GM19324 (cell line): ENCODE measurements around the gene SUMF2.
"Not testable (repeated sequence)": the region's sequence is repeated elsewhere in the genome, so short reads cannot be mapped to it uniquely, and the experiment has no call there.

Experiments used
- ATAC-seq: cut with Tn5 transposase; IDR thresholded peaks from one replicate; pipeline ENCODE4 v1.9.1; 2021; ENCODE audit warnings: mild to moderate bottlenecking, moderate library complexity; ENCODE audit not compliant: unreplicated experiment, low FRiP score

SUMF2 gene

DNA sequence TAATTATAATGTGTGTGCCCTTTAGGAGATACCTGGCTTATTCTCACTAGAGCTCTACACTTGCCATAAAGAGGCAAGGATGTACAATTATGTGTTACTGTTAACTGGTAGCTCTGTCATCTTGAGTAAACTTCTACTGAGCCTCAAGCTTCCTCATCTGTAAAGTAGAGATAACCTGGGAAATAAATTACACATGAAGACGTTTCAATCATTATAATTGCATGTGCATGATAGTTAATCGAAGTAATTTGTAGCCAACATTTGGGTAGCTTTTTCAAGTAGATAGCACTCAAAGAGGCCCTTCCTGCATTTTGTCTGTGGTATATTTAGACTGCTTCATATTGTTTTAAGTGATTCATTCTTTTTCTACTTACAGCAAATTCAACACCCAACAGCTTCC is 10.1 kb upstream of the SUMF2 start:
- no peak for ATAC-seq

DNA sequence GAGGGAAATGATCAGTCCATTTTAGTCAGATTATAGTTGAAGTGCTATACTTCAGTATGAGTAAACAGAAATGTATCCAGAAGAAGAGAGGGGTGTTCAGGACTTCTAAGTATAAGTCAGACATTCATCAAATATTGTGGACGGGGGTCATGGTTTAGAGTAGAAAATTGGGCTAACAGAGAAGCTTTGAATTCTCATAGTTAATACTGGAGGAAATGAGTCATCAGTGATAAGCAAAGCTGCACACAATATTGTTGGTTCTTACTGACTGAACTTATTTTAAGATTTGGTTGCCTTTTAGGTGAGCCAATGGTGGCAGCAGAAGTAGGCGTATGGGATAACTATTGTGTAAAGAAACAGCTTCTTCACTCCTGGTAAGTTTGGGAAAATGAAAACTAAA is 1.7 kb upstream of the SUMF2 start:
- no peak for ATAC-seq

DNA sequence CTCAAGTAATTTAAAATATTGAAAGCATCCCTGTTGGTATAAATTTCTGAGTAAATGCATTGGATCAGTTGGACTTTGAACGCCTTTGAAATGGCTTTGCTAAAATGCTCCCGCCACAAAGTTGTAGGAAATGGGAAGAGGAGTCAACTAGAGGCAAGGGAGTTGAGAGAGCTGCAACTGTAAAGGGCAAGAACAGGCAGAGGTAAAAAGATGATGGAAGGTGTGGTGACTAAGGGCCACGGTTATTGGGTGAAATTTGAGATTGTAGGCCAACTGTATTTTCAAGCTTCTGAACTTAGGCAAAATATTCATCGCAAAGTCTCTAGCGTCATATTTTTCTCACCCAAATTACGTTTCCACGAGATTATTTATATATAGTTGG is 595 bp upstream of the SUMF2 start:
- no peak for ATAC-seq

DNA sequence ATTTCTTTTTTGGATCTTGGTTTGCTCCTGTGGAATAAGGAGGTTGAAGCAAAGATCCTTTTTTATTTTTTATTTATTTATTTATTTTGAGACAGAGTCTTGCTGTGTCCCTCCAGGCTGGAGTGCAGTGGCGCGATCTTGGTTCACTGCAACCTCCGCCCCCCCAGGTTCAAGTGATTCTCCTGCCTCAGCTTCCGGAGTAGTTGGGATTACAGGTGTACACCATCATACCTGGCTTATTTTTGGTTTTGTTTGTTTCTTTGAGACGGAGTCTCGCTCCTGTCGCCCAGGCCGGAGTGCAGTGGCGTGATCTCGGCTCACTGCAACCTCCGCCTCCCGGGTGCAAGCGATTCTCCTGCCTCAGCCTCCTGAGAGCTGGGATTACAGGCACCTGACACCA is 2.3 kb downstream of the SUMF2 start:
- ATAC-seq: not testable (repeated sequence)

DNA sequence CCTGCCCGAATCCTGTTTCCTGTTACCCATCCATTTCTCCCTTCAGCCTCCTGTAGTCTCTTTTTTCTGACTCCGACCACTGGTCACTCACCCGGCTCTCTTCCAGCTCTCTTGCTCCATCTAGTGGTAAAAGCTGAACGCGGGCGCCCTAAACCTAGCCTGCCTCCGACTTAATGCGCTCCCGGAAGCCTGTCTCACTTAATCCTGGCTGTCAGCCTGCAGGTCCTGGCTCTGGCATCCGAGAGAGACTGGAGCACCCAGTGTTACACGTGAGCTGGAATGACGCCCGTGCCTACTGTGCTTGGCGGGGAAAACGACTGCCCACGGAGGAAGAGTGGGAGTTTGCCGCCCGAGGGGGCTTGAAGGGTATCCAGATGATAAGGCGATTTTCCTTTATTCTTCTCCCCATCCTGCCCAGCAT is 10.3 kb downstream of the SUMF2 start:
- ATAC-seq: peak; percentile 85

DNA sequence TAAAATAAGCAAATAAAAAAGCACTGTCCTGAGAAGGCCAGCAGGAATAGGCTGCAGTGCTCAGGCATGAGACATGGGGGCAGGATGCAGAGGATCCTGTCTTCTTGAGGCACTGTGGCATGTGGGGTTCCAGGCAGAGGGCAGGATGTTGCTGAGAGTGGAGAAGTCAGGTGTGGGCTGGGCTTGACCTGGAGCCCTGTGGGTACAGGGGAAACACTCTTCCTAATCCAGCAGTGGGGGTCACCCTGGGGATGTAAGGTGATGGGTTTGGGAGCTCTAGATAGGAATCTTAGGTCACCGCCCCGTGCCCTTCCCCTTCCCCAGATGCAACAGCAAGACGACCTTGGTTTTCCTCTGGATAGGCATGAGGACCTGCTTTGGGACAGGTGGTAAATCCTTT is 13.6 kb downstream of the SUMF2 start:
- ATAC-seq: no peak

DNA sequence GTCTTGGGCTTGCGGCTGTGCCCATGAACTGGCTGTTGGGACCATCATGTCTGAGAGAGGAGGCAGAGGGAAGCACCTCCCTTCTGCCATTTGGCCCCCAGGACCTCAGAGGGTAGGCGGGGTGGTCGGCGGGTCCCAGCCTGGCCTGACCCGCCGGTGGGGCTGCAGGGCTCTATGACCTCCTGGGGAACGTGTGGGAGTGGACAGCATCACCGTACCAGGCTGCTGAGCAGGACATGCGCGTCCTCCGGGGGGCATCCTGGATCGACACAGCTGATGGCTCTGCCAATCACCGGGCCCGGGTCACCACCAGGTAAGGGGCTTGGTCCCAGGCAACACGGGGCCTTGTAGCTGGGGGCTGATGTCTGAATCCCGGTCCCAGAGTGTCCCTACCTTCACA is 14.1 kb downstream of the SUMF2 start:
- ATAC-seq: no peak

DNA sequence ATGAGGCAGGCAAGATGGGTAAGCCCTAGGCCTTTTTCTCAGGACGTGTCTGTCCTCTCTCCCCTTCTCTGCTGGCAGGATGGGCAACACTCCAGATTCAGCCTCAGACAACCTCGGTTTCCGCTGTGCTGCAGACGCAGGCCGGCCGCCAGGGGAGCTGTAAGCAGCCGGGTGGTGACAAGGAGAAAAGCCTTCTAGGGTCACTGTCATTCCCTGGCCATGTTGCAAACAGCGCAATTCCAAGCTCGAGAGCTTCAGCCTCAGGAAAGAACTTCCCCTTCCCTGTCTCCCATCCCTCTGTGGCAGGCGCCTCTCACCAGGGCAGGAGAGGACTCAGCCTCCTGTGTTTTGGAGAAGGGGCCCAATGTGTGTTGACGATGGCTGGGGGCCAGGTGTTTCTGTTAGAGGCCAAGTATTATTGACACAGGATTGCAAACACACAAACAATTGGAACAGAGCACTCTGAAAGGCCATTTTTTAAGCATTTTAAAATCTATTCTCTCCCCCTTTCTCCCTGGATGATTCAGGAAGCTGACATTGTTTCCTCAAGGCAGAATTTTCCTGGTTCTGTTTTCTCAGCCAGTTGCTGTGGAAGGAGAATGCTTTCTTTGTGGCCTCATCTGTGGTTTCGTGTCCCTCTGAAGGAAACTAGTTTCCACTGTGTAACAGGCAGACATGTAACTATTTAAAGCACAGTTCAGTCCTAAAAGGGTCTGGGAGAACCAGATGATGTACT is 15.5 kb downstream of the SUMF2 start:
- ATAC-seq: no peak

DNA sequence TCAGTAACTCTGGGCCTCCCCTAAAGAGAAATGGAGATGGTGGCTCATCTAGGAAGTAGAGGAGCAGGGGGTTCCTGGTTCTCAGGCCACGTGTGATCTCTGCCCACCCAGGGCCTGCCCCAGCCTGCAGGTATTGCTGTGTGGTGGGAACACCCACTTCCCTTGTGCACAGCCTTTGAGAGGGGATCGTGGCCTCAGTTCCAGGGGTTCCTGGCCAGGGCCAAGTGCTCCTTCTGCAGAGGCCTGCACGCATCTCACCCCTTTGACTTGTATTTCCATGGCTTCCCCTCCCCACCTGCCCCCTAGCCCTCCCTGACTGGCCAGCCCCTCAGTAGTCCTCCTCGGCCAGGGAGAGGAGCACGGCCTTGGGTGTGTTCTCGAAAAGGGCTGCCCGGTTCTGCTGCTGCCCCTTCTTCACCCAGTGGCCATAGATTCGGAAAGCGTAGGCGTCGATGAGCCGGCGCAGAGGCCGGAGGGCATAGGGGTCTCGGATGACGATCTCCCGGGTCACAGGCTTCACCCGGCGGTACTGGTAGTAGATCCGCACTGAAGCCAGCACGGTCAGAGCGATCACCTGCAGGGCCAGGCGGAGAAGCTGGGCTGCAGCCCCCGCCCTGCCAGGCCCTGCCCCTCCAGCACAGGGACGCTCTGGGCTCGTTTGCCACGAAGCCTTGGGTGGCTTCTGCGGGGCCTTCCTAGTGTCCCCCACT is 16.8 kb downstream of the SUMF2 start:
- ATAC-seq: not testable (repeated sequence)

DNA sequence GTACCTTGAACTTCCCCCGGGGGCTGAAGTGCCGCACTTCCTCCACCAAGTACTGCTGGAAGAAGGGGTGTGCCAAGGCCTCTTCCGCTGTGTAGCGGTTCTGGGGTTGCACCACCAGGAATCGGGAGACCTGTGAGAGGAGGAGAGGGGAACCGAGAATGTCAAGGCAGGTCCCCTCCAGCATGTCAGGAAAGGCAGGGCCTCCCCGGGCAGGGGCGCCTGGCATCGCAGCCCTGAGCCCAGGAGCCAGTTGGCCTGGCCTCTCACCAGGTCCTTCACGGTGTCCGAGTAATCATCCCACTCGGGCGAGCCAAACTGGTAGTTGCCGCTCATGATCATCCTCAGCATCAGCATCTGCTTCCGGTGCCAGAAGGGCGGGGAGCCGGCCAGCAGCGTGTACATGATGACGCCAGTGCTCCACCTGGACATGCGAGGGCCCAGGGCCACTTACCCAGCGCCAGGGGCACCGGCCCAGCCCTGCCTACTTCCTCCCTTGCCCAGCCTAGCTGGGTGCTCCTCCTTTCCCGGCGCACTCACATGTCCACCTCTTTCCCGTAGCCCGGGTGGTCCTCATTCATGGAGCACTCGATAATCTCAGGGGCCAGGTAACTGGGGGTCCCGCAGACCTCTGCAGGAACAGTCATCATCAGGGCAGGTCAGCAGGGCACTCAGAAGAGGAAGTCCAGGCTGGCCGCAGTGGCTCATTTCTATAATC is 17.7 kb downstream of the SUMF2 start:
- no peak for ATAC-seq

DNA sequence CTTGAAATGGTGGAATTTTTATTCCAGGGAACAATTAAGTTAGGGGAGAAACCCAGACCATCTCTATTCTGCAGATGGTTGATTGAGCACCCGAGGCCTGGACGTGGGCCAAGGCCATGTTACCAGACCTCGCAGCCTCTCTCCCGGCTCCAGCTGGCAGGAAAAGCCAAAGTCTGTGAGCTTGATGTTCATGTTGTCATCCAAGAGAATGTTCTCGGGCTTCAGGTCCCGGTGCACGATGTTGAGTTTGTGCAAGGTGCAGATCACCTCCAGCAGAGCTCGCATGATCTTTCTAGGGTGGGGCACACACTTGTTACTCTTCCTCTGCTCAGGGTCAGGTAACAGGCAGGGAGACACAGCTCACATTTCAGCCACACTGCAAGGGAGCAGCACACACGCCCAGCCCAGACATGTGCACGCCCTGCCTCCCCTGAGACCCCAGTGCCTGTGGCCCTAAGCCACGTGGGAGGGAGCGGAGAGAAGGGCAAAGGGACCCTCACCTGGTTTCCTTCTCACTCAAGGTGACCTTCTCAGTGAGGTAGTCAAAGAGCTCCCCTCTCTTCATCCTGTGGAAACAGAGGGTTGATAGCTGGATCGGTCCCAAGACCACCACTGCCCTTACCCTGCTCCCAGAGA is 19.2 kb downstream of the SUMF2 start:
- no peak for ATAC-seq

DNA sequence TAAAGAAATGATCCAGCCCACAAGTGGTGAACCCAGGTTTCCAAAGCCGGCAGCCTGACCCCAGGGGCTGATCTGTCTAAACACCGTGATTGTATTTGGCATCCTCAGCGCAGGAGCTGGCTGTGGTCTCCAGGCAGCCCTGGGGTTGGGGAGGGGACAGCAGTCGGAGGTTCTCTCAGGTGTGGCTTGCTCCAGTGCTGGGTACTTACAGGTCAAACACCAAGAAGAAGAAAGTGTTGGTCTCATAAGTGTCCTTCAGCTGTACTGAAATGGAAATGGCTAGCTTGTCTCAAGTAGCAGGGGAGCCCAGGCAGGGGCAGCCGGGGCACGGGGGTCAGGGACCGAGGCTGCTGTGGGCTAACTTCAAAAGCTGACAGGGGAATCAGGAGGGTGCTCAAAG is 22.7 kb downstream of the SUMF2 start:
- no peak for ATAC-seq

DNA sequence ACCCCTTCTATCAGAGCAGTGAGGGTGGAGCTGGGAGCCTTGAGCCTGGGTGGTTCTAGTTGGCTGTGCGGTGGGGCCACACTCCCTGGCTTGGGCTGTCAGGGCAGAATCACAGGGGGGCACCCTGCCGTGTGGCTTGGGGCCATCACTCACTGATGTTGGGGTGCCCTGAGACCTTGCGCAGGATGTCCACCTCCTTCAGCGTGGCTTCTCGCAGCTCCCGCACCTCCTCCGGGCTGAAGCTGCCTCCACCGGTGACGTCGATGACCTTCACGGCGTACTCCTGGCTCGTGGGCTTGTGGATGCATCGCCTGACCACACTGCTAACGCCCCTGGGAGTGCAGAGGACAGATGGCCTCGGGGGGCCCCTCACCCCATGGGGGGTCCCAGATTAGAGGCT is 23.4 kb downstream of the SUMF2 start:
- no peak for ATAC-seq

DNA sequence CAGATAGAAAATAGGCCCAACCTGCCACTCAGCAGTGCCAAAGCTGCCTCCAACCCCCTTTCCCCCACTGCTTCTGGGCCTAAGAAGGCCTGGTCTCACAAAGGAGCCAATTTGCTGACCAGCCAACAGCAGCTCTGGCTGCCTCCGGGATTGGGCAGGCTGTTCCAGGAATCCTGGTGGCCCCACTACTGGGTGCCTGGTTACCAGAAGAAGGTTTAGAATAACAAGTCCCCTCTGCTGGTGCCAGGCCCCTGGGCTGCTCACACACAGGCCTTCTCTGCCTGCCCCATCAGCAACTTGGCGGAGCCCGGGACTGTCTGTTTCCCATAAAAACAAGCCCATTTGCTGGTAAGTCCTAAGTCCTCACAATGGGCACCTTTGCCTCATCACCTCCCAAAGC is 27.5 kb downstream of the SUMF2 start:
- no peak for ATAC-seq

DNA sequence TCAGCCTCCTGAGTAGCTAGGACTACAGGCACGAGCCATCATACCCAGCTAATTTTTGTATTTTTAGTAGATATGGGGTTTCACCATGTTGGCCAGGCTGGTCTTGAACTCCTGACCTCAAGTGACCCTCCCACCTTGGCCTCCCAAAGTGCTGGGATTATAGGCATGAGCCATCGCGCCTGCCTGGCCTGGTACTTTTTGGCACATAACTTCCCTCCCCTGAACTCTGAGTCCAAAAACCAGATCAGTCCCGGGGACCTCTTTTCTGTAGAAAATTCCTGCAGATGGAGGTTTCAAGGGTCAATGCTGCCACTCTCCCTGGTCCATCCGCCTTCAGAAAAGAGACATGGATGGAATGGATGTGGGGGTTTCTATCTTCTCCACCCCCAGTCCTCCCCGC is 28.3 kb downstream of the SUMF2 start:
- not testable (repeated sequence) for ATAC-seq

DNA sequence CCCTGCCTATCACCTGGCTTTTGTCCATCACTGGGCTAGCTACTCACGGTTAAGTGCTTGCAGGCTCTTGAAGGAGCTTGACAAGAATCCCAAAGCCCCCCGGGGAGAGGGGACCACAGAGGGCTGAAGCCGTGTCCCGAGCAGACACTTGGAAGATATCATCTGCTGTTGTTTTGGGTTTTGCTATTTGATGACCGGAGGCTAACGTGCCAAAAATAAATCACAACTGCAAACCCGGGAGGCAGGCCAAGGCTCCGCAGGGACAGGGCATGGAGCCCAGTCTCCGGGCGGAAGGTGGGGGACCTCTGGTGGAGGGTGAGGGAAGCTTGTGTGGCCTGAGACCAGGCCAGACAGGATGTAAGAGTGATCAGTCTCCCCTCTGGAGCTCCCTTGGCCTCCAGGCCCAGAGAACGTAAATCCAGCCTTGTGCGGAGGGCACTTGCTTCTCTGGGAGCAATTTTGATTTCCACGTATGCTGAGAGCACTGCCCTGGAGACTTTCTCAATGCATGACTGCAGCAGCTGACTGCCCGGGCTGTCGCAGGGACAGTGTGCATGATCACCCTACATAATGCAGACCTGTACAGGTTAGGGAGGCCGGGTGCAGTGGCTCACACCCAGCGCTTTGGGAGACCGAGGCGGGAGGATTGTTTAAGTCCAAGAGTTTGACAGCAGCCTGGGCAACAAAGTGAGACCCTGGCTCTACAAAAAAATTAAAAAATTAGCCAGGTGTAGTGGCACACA is 28.9 kb downstream of the SUMF2 start, which contains the start of gene PHKG1:
PHKG1 (minus strand) TSS at position 164 of the 743 bp plus-strand sequence. CDS start 4,011 bp downstream, outside the sequence.
- ATAC-seq: no peak

DNA sequence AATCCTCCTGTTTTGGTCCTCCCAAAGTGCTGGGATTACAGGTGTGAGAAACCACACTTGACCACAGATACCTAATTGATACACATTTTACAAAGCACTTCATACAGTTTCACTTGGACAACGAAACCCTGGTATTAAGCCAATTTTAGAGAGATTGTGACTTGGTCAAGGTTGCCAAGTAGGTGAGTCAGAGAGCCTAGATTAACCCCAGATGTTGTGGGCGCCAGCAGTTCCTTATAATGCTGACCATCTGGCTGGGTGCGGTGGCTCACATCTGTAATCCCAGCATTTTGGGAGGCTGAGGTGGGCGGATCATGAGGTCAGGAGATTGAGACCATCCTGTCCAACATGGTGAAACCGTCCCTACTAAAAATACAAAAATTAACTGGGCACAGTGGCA is 33.6 kb downstream of the SUMF2 start:
- no peak for ATAC-seq

DNA sequence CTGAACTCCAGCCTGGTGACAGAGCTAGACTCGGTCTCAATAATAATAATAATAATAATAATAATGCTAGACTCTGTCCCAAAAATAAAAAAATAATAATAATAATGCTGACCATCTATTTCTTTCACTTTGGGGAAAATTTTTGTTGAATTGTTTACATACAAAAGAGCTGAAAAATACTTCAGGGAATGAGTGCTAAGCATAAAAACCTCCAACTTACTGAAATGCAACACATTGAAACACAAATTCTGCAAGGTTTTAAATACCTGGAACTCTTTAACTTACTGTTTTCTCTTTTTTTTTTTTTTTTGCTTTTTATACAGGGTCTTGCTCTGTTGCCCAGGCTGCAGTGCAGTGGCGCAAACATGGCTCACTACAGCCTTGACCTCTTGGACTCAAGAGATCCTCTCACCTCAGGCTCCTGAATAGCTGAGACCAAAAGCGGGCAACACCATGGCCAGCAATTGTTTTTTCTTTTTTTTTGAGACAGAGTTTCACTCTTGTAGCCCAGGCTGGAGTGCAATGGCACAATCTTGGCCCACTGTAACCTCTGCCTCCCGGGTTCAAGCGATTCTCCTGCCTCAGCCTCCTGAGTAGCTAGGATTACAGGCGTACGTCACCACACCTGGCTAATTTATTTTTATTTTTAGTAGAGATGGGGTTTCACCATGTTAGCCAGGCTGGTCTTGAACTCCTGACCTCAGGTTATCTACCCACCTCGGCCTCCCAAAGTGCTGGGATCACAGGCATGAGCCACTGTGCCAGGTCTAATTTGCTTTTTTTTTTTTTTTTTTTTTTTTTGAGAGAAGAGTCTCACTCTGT is 34.3 kb downstream of the SUMF2 start:
- ATAC-seq: not testable (repeated sequence)

DNA sequence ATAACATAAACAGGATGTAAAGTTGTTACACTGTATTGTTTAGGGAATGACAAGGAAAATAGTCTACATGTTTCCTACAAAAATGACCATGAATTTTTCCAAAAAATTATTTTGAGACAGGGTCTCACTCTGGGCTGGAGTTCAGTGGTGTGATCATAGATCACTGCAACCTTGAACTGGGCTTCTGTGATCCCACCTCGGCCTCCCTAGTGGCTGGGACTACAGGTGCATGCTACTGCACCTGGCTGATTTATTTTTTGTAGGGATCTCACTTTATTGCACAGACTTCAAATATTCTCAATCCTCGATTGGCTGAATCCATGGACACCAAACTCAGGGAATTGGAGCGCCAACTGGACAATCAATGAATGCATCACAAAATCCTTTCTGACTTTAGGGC is 35.6 kb downstream of the SUMF2 start:
- no peak for ATAC-seq
